GM12878 (cell line): Measurements from ENCODE around the gene DQX1. TPM values are rescaled to one million over a fixed set of nuclear protein-coding genes. Genes with fewer than 3 reads are reported as not detected.

Source experiments
- ATAC-seq: fragments of 200-7000 bp; cut with Tn5 transposase; 3 replicates; pipeline ENCODE4 v1.9.1; 2020; ENCODE audit warnings: mild to moderate bottlenecking, moderate library complexity
- BruUV-seq: library from RNA; stranded (reverse); fragments of 400-500 nt; replicated peaks from 2 replicates; lab custom pipeline; 2021; lab: Mats Ljungman, UMichigan
- CTCF ChIA-PET: fragments of 300-600 bp; sonication (Branson Sonifier 250); formaldehyde crosslinking; extraction: SDS; loops from one replicate; lab custom pipeline; 2021; ENCODE audit warnings: inconsistent platforms; lab: Yijun Ruan, JAX
- POLR2A ChIA-PET: fragments of 350-600 bp; formaldehyde crosslinking; extraction: SDS; loops from one replicate; lab custom pipeline; 2021; ENCODE audit warnings: inconsistent platforms; lab: Charles Lee
- RAD21 ChIA-PET: fragments of 300-600 bp; sonication (Branson Sonifier 250); formaldehyde crosslinking; loops from one replicate; lab custom pipeline; 2023; ENCODE audit warnings: antibody characterized with exemption; ENCODE audit not compliant: unreplicated experiment; lab: Charles Lee
- SMC1A ChIA-PET: fragments of 300-600 bp; sonication (Branson Sonifier 250); formaldehyde crosslinking; loops from one replicate; lab custom pipeline; 2023; ENCODE audit not compliant: unreplicated experiment, uncharacterized antibody; lab: Charles Lee
- DNase-seq: peaks from one replicate; pipeline ENCODE4 v3.0.0-alpha.2; 2011; ENCODE audit warnings: low read depth, low spot score
- FAIRE-seq: peaks from 3 replicates; lab custom pipeline; 2011; peaks lifted over from hg19 to GRCh38; lab: Jason Lieb, UNC
- H2AFZ ChIP-seq: 2 replicates; pipeline ENCODE4 v1.6.0; 2011; ENCODE audit warnings: low read depth, low read length, control low read depth; ENCODE audit not compliant: control insufficient read depth
- H3K27ac ChIP-seq: 2 replicates; pipeline ENCODE4 v1.5.1; 2011; ENCODE audit warnings: control low read depth; ENCODE audit not compliant: control insufficient read depth, insufficient read depth
- H3K27me3 ChIP-seq, 2 experiments: replicated peaks in 1 of 2; 2 replicates each; pipeline versions ENCODE4 v1.6.0 to v1.6.1; 2011; ENCODE audit warnings: low read length in 1 of 2; ENCODE audit not compliant: control insufficient read depth in 2 of 2, insufficient read depth in 2 of 2
- H3K36me3 ChIP-seq, 2 experiments: 2 replicates each; pipeline ENCODE4 v1.5.1; 2011; ENCODE audit warnings: low read length in 1 of 2; ENCODE audit not compliant: control insufficient read depth in 2 of 2, insufficient read depth in 2 of 2
- H3K4me1 ChIP-seq: 2 replicates; pipeline ENCODE4 v1.6.1; 2011; ENCODE audit warnings: mild to moderate bottlenecking, low read length, moderate library complexity, mixed read lengths; ENCODE audit not compliant: control insufficient read depth, insufficient read depth
- H3K4me2 ChIP-seq: 2 replicates; pipeline ENCODE4 v1.6.0; 2011; ENCODE audit warnings: control low read depth; ENCODE audit not compliant: control insufficient read depth, insufficient read depth
- H3K4me3 ChIP-seq: fragments of 200-600 bp; sonication (generic); 2 replicates; pipeline ENCODE4 v1.5.1; 2016
- H3K79me2 ChIP-seq: 2 replicates; pipeline ENCODE4 v1.6.0; 2011; ENCODE audit warnings: low read length; ENCODE audit not compliant: control insufficient read depth, insufficient read depth
- H3K9ac ChIP-seq: 2 replicates; pipeline ENCODE4 v1.8.0; 2011; ENCODE audit warnings: low read length, control low read depth, mixed read lengths; ENCODE audit not compliant: control insufficient read depth, insufficient read depth
- H3K9me3 ChIP-seq: replicated peaks from 3 replicates; pipeline ENCODE4 v1.5.1; 2011; ENCODE audit warnings: mild to moderate bottlenecking, low read length; ENCODE audit not compliant: control insufficient read depth, insufficient read depth
- H4K20me1 ChIP-seq: 2 replicates; pipeline ENCODE4 v1.6.0; 2011; ENCODE audit not compliant: control insufficient read depth, insufficient read depth
- CBX5 ChIP-seq: sonication (generic); IDR thresholded peaks from 2 replicates; pipeline ENCODE4 v1.6.1; 2016; ENCODE audit warnings: low read depth, moderate library complexity, mild to moderate bottlenecking, inconsistent platforms
- CREB1 ChIP-seq: IDR thresholded peaks from 2 replicates; pipeline ENCODE4 v1.6.1; 2012; ENCODE audit warnings: low read depth, mild to moderate bottlenecking, inconsistent platforms
- FOXM1 ChIP-seq: IDR thresholded peaks from 2 replicates; pipeline ENCODE4 v1.6.1; 2012; ENCODE audit warnings: low read depth, mild to moderate bottlenecking, inconsistent platforms, low read length, moderate library complexity
- GATAD2B ChIP-seq: fragments of 450-650 bp; conservative IDR thresholded peaks from 2 replicates; pipeline ENCODE4 v1.6.1; 2017; ENCODE audit warnings: low read depth, mild to moderate bottlenecking, moderate library complexity
- HDAC2 ChIP-seq: fragments of 200-600 bp; sonication (generic); IDR thresholded peaks from 2 replicates; pipeline ENCODE4 v1.6.1; 2017
- HDAC6 ChIP-seq: fragments of 200-600 bp; sonication (generic); IDR thresholded peaks from one replicate; pipeline ENCODE4 v1.8.0; 2017; ENCODE audit warnings: antibody characterized with exemption; ENCODE audit not compliant: unreplicated experiment
- HDGF ChIP-seq: fragments of 450-650 bp; IDR thresholded peaks from 2 replicates; pipeline ENCODE4 v1.6.1; 2016; ENCODE audit warnings: antibody characterized with exemption
- IKZF2 ChIP-seq, 2 experiments: fragments of 450-650 bp; IDR thresholded peaks; 2 replicates each; pipeline ENCODE4 v1.6.1; 2017; ENCODE audit warnings: mild to moderate bottlenecking in 2 of 2, moderate library complexity in 2 of 2
- MTA3 ChIP-seq: IDR thresholded peaks from 2 replicates; pipeline ENCODE4 v1.6.1; 2012; ENCODE audit warnings: low read length, inconsistent platforms, borderline replicate concordance
- NFYB ChIP-seq: IDR thresholded peaks from 2 replicates; pipeline ENCODE4 v1.6.1; 2011; ENCODE audit warnings: low read depth, mild to moderate bottlenecking, low read length, improper control_type of control experiment, moderate library complexity; ENCODE audit not compliant: insufficient read depth
- POLR2A ChIP-seq: IDR thresholded peaks from 2 replicates; pipeline ENCODE4 v1.6.1; 2011; ENCODE audit warnings: low read depth, mild to moderate bottlenecking, low read length
- POLR2AphosphoS5 ChIP-seq: IDR thresholded peaks from 2 replicates; pipeline ENCODE4 v1.6.1; 2011; ENCODE audit warnings: mild to moderate bottlenecking, low read length, inconsistent platforms
- SMAD5 ChIP-seq: IDR thresholded peaks from 2 replicates; pipeline ENCODE4 v1.6.1; 2016; ENCODE audit warnings: antibody characterized with exemption, low read depth
- SMC3 ChIP-seq: IDR thresholded peaks from 2 replicates; pipeline ENCODE4 v1.6.1; 2011; ENCODE audit warnings: low read length, improper control_type of control experiment, borderline replicate concordance
- YY1 ChIP-seq: IDR thresholded peaks from 2 replicates; pipeline ENCODE4 v1.6.1; 2011; ENCODE audit warnings: low read depth, mild to moderate bottlenecking, low read length
- WGBS: methylation state at CpG from one replicate; pipeline ENCODE4 v1.1.6; 2016; ENCODE audit warnings: low lambda C conversion rate; ENCODE audit not compliant: insufficient replicate concordance, insufficient coverage; ENCODE audit errors: missing lambda C conversion rate; 5-methylcytosine and 5-hydroxymethylcytosine counted together
- in situ Hi-C: fragments of 300-500 bp; cut with MboI; formaldehyde crosslinking; loops from 9 replicates; pipeline ENCODE4 v1.14.3; 2018; ENCODE audit warnings: mixed read lengths
- intact Hi-C: fragments of 100-400 bp; cut with micrococcal nuclease; formaldehyde crosslinking; loops from one replicate; pipeline ENCODE4 v1.14.2; 2022; ENCODE audit not compliant: unreplicated experiment
- polyA plus RNA-seq, 11 experiments: library from polyadenylated mRNA; depleted of rRNA in 4 of 11; unstranded in 6 of 11; stranded (reverse) in 5 of 11; fragments of >200 nt; fragmentation: Nextera tagmentation in 4 of 11; fragmentation: Illumina TruSeq in 1 of 11; extraction: Ambion mirVana in 4 of 11; extraction: Trizol in 1 of 11; gene quantifications; 1 replicate in 1 of 11; 2 replicates in 10 of 11; pipeline versions ENCODE4 v1.2.1 to v1.2.3, GENCODE V29; 2011 to 2016; ENCODE audit warnings: inconsistent platforms in 2 of 11, missing spikeins in 2 of 11, low read depth in 1 of 11
- total RNA-seq, 4 experiments: library from RNA; depleted of rRNA in 3 of 4; stranded (reverse); fragments of >200 nt in 3 of 4; fragmentation: Illumina TruSeq in 1 of 4; extraction: Trizol in 1 of 4; gene quantifications; 2 replicates each; pipeline versions ENCODE4 v1.2.1 to v1.2.3, GENCODE V29; 2013 to 2021
- TF ChIP-seq, protein P1 (sequence below): fragments of 450-650 bp; IDR thresholded peaks from 2 replicates; pipeline ENCODE4 v1.6.1; 2017; ENCODE audit warnings: mild to moderate bottlenecking, moderate library complexity
- TF ChIP-seq, protein P2 (sequence below): IDR thresholded peaks from 2 replicates; pipeline ENCODE4 v1.6.1; 2012; ENCODE audit warnings: low read depth, low read length, improper control_type of control experiment
- TF ChIP-seq, protein P3 (sequence below): fragments of 450-650 bp; IDR thresholded peaks from 2 replicates; pipeline ENCODE4 v1.6.1; 2017; ENCODE audit warnings: borderline replicate concordance

DQX1 gene
- total and polyA plus RNA-seq, 10 of the 15 experiments (the other 5 are each of a cell fraction or from before 2014, with no cell fraction given), result 0.34 to 2.1 (median 0.86) TPM

DNA sequence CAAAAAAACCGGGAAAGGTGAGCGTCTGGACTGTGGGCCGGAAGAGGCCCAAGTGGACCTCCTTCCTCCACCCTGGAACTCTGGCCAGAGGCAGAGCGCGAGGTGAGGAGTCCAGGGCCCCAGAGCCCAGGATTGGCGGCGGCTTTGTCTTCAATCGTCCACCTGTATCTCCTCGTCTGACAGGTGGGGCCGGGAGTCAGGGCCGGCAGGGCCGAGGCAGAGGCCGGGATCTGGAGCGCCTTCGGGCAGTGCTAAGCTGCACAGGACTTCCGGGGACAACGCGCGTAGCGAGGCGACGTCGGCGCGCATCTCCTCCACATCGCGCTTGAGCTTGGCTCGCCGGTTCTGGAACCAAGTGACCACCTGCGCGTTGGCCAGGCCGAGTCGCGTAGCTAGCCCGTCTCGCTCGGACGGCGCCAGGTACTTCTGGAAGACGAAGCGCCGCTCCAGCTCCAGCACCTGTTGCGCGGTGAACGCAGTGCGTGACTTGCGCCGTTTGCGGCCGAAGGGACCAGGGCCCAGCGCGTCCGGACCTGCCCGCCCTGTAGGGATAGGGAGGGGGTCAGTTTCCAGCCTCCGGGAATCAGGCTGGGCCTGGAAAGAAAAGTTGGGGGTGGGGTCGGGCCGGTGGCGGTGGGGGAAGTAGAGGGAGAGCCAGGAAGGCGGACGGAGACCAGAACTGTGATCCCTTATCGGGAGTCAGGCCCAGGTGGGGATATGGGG, 28.1 kb downstream of the DQX1 start:
- peak overlapping the region; percentile 46 for H3K4me2 ChIP-seq
- no peaks in the 10 kb centered on the region for H4K20me1 ChIP-seq
- no peaks in the 10 kb centered on the region for H3K9me3 ChIP-seq
- SMC1A ChIA-PET, result no interaction called here
- DNase-seq (no peak), FAIRE-seq (no peak), ATAC-seq (no peak)
- no peaks in the 10 kb centered on the region for H3K79me2 ChIP-seq
- peak overlapping the region; percentile 68 for H2AFZ ChIP-seq
- WGBS, result 22% methylated on average over 53 of the region's 61 CpGs
- no TSS peak for BruUV-seq
- no peak overlapping the region for H3K9ac ChIP-seq
- intact Hi-C loops, result no loop called here
- RAD21 ChIA-PET, result no interaction called here
- CTCF ChIA-PET, result interaction anchor here (0.6 to 13.9 kb wide), 2 partner anchors 15 to 89 kb away, joined by 3 to 231 read pairs; partner anchors contain the start of genes CCDC142 and TTC31
- peaks cover 0 to 4% of the 10 kb centered on the region in 2 experiments; a peak in 2 of 4 replicates for H3K36me3 ChIP-seq
- peak overlapping the region; percentile 57; the same call in 1 of the 2 replicates for H3K4me3 ChIP-seq
- H3K4me1 ChIP-seq, result peaks cover 12% of the 10 kb centered on the region
- in situ Hi-C loops, result no loop called here
- H3K27ac ChIP-seq, result no peak overlapping the region
- POLR2A ChIA-PET, result interaction anchor here (0.9 kb wide), 1 partner anchor 79 kb away, joined by 3 read pairs; no protein-coding TSS in a partner anchor
- H3K27me3 ChIP-seq, result peaks cover 15 to 25% of the 10 kb centered on the region in 2 experiments; a peak in 3 of 4 replicates
- no peak for TF ChIP-seq GATAD2B
- 0 out of 2 replicates have a peak, but pooled peaks have one; percentile 26 for TF ChIP-seq POLR2AphosphoS5
- TF ChIP-seq MTA3, result 0 out of 2 replicates have a peak, but pooled peaks have one; percentile 45
- TF ChIP-seq SMAD5, result no peak
- TF ChIP-seq, protein P1, sequence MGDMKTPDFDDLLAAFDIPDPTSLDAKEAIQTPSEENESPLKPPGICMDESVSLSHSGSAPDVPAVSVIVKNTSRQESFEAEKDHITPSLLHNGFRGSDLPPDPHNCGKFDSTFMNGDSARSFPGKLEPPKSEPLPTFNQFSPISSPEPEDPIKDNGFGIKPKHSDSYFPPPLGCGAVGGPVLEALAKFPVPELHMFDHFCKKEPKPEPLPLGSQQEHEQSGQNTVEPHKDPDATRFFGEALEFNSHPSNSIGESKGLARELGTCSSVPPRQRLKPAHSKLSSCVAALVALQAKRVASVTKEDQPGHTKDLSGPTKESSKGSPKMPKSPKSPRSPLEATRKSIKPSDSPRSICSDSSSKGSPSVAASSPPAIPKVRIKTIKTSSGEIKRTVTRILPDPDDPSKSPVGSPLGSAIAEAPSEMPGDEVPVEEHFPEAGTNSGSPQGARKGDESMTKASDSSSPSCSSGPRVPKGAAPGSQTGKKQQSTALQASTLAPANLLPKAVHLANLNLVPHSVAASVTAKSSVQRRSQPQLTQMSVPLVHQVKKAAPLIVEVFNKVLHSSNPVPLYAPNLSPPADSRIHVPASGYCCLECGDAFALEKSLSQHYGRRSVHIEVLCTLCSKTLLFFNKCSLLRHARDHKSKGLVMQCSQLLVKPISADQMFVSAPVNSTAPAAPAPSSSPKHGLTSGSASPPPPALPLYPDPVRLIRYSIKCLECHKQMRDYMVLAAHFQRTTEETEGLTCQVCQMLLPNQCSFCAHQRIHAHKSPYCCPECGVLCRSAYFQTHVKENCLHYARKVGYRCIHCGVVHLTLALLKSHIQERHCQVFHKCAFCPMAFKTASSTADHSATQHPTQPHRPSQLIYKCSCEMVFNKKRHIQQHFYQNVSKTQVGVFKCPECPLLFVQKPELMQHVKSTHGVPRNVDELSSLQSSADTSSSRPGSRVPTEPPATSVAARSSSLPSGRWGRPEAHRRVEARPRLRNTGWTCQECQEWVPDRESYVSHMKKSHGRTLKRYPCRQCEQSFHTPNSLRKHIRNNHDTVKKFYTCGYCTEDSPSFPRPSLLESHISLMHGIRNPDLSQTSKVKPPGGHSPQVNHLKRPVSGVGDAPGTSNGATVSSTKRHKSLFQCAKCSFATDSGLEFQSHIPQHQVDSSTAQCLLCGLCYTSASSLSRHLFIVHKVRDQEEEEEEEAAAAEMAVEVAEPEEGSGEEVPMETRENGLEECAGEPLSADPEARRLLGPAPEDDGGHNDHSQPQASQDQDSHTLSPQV, result no peak
- no peak for TF ChIP-seq HDAC2
- TF ChIP-seq POLR2A, result peak; percentile 68
- TF ChIP-seq HDGF, result no peak
- TF ChIP-seq CBX5, result no peak
- peak; percentile 67 for TF ChIP-seq HDAC6
- TF ChIP-seq YY1, result no peak
- 0 out of 2 replicates have a peak, but pooled peaks have one; percentile 20 for TF ChIP-seq CREB1
- no peak for TF ChIP-seq IKZF2 (IDR thresholded peaks at IDR 0.05)
- TF ChIP-seq FOXM1, result no peak
- TF ChIP-seq, protein P2, sequence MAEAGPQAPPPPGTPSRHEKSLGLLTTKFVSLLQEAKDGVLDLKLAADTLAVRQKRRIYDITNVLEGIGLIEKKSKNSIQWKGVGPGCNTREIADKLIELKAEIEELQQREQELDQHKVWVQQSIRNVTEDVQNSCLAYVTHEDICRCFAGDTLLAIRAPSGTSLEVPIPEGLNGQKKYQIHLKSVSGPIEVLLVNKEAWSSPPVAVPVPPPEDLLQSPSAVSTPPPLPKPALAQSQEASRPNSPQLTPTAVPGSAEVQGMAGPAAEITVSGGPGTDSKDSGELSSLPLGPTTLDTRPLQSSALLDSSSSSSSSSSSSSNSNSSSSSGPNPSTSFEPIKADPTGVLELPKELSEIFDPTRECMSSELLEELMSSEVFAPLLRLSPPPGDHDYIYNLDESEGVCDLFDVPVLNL, result no peak
- TF ChIP-seq, protein P3, sequence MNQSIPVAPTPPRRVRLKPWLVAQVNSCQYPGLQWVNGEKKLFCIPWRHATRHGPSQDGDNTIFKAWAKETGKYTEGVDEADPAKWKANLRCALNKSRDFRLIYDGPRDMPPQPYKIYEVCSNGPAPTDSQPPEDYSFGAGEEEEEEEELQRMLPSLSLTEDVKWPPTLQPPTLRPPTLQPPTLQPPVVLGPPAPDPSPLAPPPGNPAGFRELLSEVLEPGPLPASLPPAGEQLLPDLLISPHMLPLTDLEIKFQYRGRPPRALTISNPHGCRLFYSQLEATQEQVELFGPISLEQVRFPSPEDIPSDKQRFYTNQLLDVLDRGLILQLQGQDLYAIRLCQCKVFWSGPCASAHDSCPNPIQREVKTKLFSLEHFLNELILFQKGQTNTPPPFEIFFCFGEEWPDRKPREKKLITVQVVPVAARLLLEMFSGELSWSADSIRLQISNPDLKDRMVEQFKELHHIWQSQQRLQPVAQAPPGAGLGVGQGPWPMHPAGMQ, result no peak
- TF ChIP-seq SMC3, result no peak
- TF ChIP-seq NFYB, result no peak
